GM23248 (cell line): ENCODE results near the gene CTDNEP1.

Experiments used
- EZH2 ChIP-seq: fragments of 200-600 bp; sonication (generic); IDR thresholded peaks from 2 replicates; pipeline ENCODE4 v1.6.1; 2018; ENCODE audit warnings: antibody characterized with exemption, mild to moderate bottlenecking; ENCODE audit not compliant: insufficient read depth, poor library complexity, severe bottlenecking
- EZH2phosphoT487 ChIP-seq: fragments of 200-600 bp; sonication (generic); IDR thresholded peaks from 2 replicates; pipeline ENCODE4 v1.6.1; 2018; ENCODE audit warnings: antibody characterized with exemption, moderate library complexity, mild to moderate bottlenecking, low read depth; ENCODE audit not compliant: insufficient read depth

DNA sequence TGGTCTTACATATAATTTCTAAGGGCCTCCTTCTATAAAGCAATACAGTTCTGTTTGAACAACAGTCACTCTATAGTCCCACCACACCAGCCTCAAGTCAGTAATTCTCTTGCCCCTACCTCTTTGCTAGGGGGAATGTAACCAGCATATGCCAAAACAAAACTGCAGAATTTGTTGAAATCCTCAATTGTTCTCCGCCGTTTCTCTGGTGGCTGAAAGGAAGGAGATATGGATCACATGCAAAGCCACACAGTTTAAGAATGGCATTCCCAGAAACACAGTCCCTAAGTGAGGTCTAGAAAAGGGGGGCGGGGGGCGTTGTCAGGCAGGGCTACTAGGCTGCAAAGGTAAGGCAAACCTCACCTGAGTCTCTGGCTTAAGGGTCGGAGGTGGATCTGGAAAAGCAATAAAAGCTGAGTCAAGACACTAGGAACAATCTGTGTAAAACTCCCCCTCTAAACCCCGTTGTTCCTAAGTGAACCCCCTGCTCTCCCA, 14.2 kb downstream of the CTDNEP1 start:
- TF ChIP-seq EZH2phosphoT487: no peak
- no peak for TF ChIP-seq EZH2
